HEK293 (cell line): ENCODE data around the gene PHF23.

Experiments used
- CTCF ChIA-PET: fragments of 350-600 bp; formaldehyde crosslinking; extraction: SDS; loops from one replicate; lab custom pipeline; 2021; ENCODE audit warnings: antibody characterized with exemption; lab: Yijun Ruan, JAX
- POLR2A ChIA-PET: fragments of 300-600 bp; formaldehyde crosslinking; extraction: SDS; loops from one replicate; lab custom pipeline; 2020; ENCODE audit warnings: antibody characterized with exemption, inconsistent platforms; lab: Yijun Ruan, JAX
- H3K27ac ChIP-seq: fragments of 200-500 bp; sonication (Bioruptor generic); 2 replicates; pipeline ENCODE4 v1.5.1; 2014; ENCODE audit warnings: low read depth, low read length, control low read depth, inconsistent platforms; ENCODE audit errors: extremely low read depth
- H3K36me3 ChIP-seq, 2 experiments: fragments of 200-500 bp in 1 of 2; sonication (Bioruptor generic) in 1 of 2; 1 replicate in 1 of 2; 2 replicates in 1 of 2; pipeline ENCODE4 v1.5.1; 2014 to 2017; ENCODE audit warnings: inconsistent platforms in 2 of 2, low read length in 2 of 2; ENCODE audit not compliant: control insufficient read depth in 2 of 2, insufficient read depth in 1 of 2
- H3K4me1 ChIP-seq: fragments of 200-500 bp; sonication (Bioruptor generic); 2 replicates; pipeline ENCODE4 v1.5.1; 2014; ENCODE audit warnings: mild to moderate bottlenecking, low read length, inconsistent platforms; ENCODE audit not compliant: control insufficient read depth, insufficient read depth
- H3K4me3 ChIP-seq: 2 replicates; pipeline ENCODE4 v1.5.1; 2011; ENCODE audit warnings: low read depth, mild to moderate bottlenecking, control low read depth, low read length, moderate library complexity
- H3K9me3 ChIP-seq: fragments of 200-500 bp; sonication (Bioruptor generic); 2 replicates; pipeline ENCODE4 v1.5.1; 2014; ENCODE audit warnings: low read depth, low read length, inconsistent platforms; ENCODE audit not compliant: control insufficient read depth, insufficient read depth
- HOXC10 ChIP-seq: sonication (generic); formaldehyde crosslinking; IDR thresholded peaks from 2 replicates; pipeline ENCODE4 v1.8.1; 2023; ENCODE audit warnings: mild to moderate bottlenecking, missing genetic modification reagents
- IKZF3 ChIP-seq: fragments of 450-650 bp; IDR thresholded peaks from 2 replicates; pipeline ENCODE4 v1.5.0; 2018; ENCODE audit warnings: missing biosample characterization, mild to moderate bottlenecking, missing genetic modification characterization, moderate library complexity
- KLF7 ChIP-seq: fragments of 450-650 bp; formaldehyde crosslinking; IDR thresholded peaks from 2 replicates; pipeline ENCODE4 v1.5.1; 2016; ENCODE audit warnings: missing biosample characterization, missing genetic modification characterization, borderline replicate concordance
- PRDM1 ChIP-seq: fragments of 450-650 bp; formaldehyde crosslinking; IDR thresholded peaks from 2 replicates; pipeline ENCODE4; 2016; ENCODE audit warnings: missing biosample characterization, missing genetic modification characterization
- REPIN1 ChIP-seq: fragments of 450-650 bp; formaldehyde crosslinking; IDR thresholded peaks from 2 replicates; pipeline ENCODE4 v1.5.1; 2017; ENCODE audit warnings: missing biosample characterization, missing genetic modification characterization, low read depth
- SP2 ChIP-seq: fragments of 450-650 bp; formaldehyde crosslinking; IDR thresholded peaks from 2 replicates; pipeline ENCODE4 v1.5.1; 2016; ENCODE audit warnings: missing biosample characterization, missing genetic modification characterization
- ZFHX2 ChIP-seq: fragments of 450-650 bp; formaldehyde crosslinking; conservative IDR thresholded peaks from 2 replicates; pipeline ENCODE4 v1.5.1; 2016; ENCODE audit warnings: missing biosample characterization, missing genetic modification characterization
- ZNF2 ChIP-seq: fragments of 450-650 bp; formaldehyde crosslinking; IDR thresholded peaks from 2 replicates; pipeline ENCODE4 v1.5.1; 2016; ENCODE audit warnings: missing biosample characterization, missing genetic modification characterization
- ZNF221 ChIP-seq: fragments of 450-650 bp; formaldehyde crosslinking; IDR thresholded peaks from 2 replicates; pipeline ENCODE4 v1.5.1; 2017; ENCODE audit warnings: missing biosample characterization, missing genetic modification characterization, borderline replicate concordance
- ZNF292 ChIP-seq: fragments of 450-650 bp; formaldehyde crosslinking; IDR thresholded peaks from 2 replicates; pipeline ENCODE4 v1.5.1; 2016; ENCODE audit warnings: low read depth, missing biosample characterization, missing genetic modification characterization, borderline replicate concordance
- ZNF341 ChIP-seq: fragments of 450-650 bp; formaldehyde crosslinking; IDR thresholded peaks from 2 replicates; pipeline ENCODE4; 2016; ENCODE audit warnings: low read depth, missing biosample characterization, missing genetic modification characterization
- ZNF366 ChIP-seq: fragments of 450-650 bp; formaldehyde crosslinking; conservative IDR thresholded peaks from 2 replicates; pipeline ENCODE4 v1.5.1; 2016; ENCODE audit warnings: missing biosample characterization, missing genetic modification characterization
- ZNF404 ChIP-seq: fragments of 450-650 bp; formaldehyde crosslinking; IDR thresholded peaks from 2 replicates; pipeline ENCODE4 v1.5.1; 2017; ENCODE audit warnings: missing biosample characterization, missing genetic modification characterization
- ZNF558 ChIP-seq: fragments of 450-650 bp; formaldehyde crosslinking; IDR thresholded peaks from 2 replicates; pipeline ENCODE4 v1.5.1; 2016; ENCODE audit warnings: missing biosample characterization, missing genetic modification characterization
- ZNF561 ChIP-seq: fragments of 450-650 bp; IDR thresholded peaks from 2 replicates; pipeline ENCODE4 v1.5.1; 2018; ENCODE audit warnings: missing biosample characterization, missing genetic modification characterization, borderline replicate concordance
- ZNF596 ChIP-seq: fragments of 450-650 bp; IDR thresholded peaks from 2 replicates; pipeline ENCODE4 v1.5.0; 2018; ENCODE audit warnings: missing biosample characterization, mild to moderate bottlenecking, missing genetic modification characterization, moderate library complexity
- ZNF629 ChIP-seq: fragments of 450-650 bp; formaldehyde crosslinking; IDR thresholded peaks from 2 replicates; pipeline ENCODE4 v1.5.1; 2017; ENCODE audit warnings: missing biosample characterization, missing genetic modification characterization
- ZNF660 ChIP-seq: fragments of 450-650 bp; IDR thresholded peaks from 2 replicates; pipeline ENCODE4 v1.5.1; 2018; ENCODE audit warnings: missing biosample characterization, mild to moderate bottlenecking, missing genetic modification characterization
- ZNF777 ChIP-seq: fragments of 450-650 bp; formaldehyde crosslinking; IDR thresholded peaks from 2 replicates; pipeline ENCODE4 v1.5.1; 2017; ENCODE audit warnings: missing biosample characterization, missing genetic modification characterization, borderline replicate concordance
- TF ChIP-seq, protein P1 (sequence below): fragments of 450-650 bp; formaldehyde crosslinking; IDR thresholded peaks from 2 replicates; pipeline ENCODE4 v1.5.1; 2016; ENCODE audit warnings: missing biosample characterization, missing genetic modification characterization
- TF ChIP-seq, protein P2 (sequence below): fragments of 450-650 bp; IDR thresholded peaks from 2 replicates; pipeline ENCODE4 v1.5.1; 2018; ENCODE audit warnings: missing biosample characterization, missing genetic modification characterization
- TF ChIP-seq, protein P3 (sequence below): fragments of 450-650 bp; formaldehyde crosslinking; IDR thresholded peaks from 2 replicates; pipeline ENCODE4 v1.5.1; 2016; ENCODE audit warnings: missing biosample characterization, missing genetic modification characterization
- TF ChIP-seq, protein P4 (sequence below): fragments of 450-650 bp; formaldehyde crosslinking; IDR thresholded peaks from 2 replicates; pipeline ENCODE4 v1.5.1; 2016; ENCODE audit warnings: missing biosample characterization, missing genetic modification characterization
- TF ChIP-seq, protein P5 (sequence below): fragments of 450-650 bp; formaldehyde crosslinking; IDR thresholded peaks from 2 replicates; pipeline ENCODE4 v1.5.1; 2016; ENCODE audit warnings: missing biosample characterization, missing genetic modification characterization
- TF ChIP-seq, protein P6 (sequence below): fragments of 450-650 bp; formaldehyde crosslinking; IDR thresholded peaks from 2 replicates; pipeline ENCODE4 v1.5.1; 2017; ENCODE audit warnings: missing biosample characterization, missing genetic modification characterization

PHF23 gene

DNA sequence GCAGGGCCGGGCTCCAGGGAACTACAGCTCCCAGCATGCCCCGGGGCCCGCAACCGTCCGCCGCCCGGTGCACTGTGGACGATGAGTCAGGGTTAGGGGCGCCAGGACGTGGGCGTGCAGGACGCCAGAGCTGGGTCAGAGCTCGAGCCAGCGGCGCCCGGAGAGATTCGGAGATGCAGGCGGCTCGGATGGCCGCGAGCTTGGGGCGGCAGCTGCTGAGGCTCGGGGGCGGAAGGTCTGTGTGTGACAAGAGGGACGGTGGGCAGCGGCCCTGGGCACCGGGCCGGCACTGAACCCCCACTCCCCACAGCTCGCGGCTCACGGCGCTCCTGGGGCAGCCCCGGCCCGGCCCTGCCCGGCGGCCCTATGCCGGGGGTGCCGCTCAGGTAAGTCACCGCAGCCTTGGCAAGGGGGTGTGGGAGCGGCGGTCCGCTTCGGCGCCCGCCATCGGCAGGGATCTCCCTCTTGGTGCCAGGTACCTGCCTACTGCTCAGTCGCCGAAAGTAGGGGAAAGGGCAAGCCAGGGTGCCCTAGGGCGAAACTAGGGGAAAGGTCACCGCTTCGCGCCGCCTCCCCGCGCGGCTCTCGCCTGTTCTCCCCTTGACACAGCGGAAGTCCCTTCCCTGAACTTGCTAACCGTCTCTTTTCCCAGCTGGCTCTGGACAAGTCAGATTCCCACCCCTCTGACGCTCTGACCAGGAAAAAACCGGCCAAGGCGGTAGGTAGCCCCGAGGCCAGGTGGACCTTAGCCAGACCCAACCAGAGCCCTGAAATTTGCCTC lies 19.3 kb downstream of the PHF23 start, which contains the start of the genes ACADVL and DLG4 (continued):
- TF ChIP-seq, protein P1, sequence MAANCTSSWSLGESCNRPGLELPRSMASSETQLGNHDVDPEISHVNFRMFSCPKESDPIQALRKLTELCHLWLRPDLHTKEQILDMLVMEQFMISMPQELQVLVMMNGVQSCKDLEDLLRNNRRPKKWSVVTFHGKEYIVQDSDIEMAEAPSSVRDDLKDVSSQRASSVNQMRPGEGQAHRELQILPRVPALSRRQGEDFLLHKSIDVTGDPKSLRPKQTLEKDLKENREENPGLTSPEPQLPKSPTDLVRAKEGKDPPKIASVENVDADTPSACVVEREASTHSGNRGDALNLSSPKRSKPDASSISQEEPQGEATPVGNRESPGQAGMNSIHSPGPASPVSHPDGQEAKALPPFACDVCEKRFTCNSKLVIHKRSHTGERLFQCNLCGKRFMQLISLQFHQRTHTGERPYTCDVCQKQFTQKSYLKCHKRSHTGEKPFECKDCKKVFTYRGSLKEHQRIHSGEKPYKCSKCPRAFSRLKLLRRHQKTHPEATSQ (tag by site-specific recombination) = peak; percentile 93
- TF ChIP-seq, protein P2, sequence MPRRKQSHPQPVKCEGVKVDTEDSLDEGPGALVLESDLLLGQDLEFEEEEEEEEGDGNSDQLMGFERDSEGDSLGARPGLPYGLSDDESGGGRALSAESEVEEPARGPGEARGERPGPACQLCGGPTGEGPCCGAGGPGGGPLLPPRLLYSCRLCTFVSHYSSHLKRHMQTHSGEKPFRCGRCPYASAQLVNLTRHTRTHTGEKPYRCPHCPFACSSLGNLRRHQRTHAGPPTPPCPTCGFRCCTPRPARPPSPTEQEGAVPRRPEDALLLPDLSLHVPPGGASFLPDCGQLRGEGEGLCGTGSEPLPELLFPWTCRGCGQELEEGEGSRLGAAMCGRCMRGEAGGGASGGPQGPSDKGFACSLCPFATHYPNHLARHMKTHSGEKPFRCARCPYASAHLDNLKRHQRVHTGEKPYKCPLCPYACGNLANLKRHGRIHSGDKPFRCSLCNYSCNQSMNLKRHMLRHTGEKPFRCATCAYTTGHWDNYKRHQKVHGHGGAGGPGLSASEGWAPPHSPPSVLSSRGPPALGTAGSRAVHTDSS (tag by site-specific recombination) = no peak; the same call in 1 of the 2 replicates
- no peak for TF ChIP-seq ZNF221
- no peak for TF ChIP-seq HOXC10
- peak; percentile 54; the same call in 1 of the 2 replicates for TF ChIP-seq ZNF629 (tag by site-specific recombination)
- TF ChIP-seq ZNF561 = peak; percentile 71; the same call in 1 of the 2 replicates
- TF ChIP-seq, protein P3, sequence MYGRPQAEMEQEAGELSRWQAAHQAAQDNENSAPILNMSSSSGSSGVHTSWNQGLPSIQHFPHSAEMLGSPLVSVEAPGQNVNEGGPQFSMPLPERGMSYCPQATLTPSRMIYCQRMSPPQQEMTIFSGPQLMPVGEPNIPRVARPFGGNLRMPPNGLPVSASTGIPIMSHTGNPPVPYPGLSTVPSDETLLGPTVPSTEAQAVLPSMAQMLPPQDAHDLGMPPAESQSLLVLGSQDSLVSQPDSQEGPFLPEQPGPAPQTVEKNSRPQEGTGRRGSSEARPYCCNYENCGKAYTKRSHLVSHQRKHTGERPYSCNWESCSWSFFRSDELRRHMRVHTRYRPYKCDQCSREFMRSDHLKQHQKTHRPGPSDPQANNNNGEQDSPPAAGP (tag by site-specific recombination) = peak; percentile 39; the same call in 1 of the 2 replicates
- TF ChIP-seq, protein P4, sequence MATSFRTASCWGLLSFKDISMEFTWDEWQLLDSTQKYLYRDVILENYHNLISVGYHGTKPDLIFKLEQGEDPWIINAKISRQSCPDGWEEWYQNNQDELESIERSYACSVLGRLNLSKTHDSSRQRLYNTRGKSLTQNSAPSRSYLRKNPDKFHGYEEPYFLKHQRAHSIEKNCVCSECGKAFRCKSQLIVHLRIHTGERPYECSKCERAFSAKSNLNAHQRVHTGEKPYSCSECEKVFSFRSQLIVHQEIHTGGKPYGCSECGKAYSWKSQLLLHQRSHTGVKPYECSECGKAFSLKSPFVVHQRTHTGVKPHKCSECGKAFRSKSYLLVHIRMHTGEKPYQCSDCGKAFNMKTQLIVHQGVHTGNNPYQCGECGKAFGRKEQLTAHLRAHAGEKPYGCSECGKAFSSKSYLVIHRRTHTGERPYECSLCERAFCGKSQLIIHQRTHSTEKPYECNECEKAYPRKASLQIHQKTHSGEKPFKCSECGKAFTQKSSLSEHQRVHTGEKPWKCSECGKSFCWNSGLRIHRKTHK (tag by site-specific recombination) = no peak
- 0 out of 2 replicates have a peak, but pooled peaks have one; percentile 13 for TF ChIP-seq REPIN1 (tag by site-specific recombination)
- TF ChIP-seq ZNF596 = no peak
- TF ChIP-seq KLF7 (tag by site-specific recombination) = 0 out of 2 replicates have a peak, but pooled peaks have one; percentile 20
- 0 out of 2 replicates have a peak, but pooled peaks have one; percentile 33 for TF ChIP-seq ZNF660 (tag by site-specific recombination)

DNA sequence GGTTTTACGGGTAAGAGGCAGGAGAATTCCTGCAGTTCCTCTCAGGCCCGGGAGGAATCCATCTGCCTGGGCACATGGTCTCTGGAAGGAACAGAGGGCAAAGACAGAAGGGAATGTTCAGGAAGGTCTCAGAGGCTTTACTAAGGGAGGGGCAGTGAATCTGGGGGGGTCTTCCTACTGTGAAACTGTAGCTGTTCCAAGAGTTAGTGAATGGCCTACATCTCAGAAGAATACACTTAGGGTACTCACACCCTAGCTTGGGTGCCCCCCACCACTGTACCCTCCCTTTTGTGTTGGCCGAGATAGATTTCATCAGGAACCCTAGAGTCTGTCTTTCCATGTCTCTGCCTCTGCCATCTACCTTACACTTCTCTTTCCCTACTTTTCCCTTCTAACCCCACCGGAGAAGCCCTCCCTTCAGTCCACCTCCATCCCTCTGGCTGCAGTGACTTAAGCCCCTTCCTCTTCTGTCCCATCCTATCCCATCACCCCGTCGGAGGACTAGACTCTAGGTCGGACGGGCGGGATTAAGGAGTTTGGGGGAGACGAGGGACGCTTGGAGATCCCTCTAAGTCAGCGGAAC lies 19.9 kb downstream of the PHF23 start:
- Histone ChIP-seq H3K9me3 (no peaks in the 10 kb centered on the region), H3K4me1 (peaks cover 7% of the 10 kb centered on the region), H3K27ac (peak overlapping the region; percentile 83; the same call in 1 of the 2 replicates), H3K36me3 (peaks cover 12 to 34% of the 10 kb centered on the region in 2 experiments; a peak in 2 of 3 replicates), H3K4me3 (peak overlapping the region; percentile 83)
- CTCF ChIA-PET = interaction anchor here (0.7 to 4.2 kb wide), 8 partner anchors 15 to 174 kb away, joined by 3 to 34 read pairs (median 6); partner anchors contain the start of genes DVL2, GABARAP and PHF23
- POLR2A ChIA-PET = interaction anchor here (0.6 to 9.8 kb wide), 18 partner anchors 13 to 296 kb away, joined by 3 to 284 read pairs (median 6); partner anchors contain the start of genes CTDNEP1, DVL2, ELP5 and GABARAP
- peak; percentile 58; the same call in 1 of the 2 replicates for TF ChIP-seq ZNF366
- TF ChIP-seq IKZF3 = peak; percentile 44; the same call in 1 of the 2 replicates
- 0 out of 2 replicates have a peak, but pooled peaks have one; percentile 47 for TF ChIP-seq ZNF2
- TF ChIP-seq ZNF292 = no peak
- TF ChIP-seq ZNF558 = no peak
- TF ChIP-seq ZNF404 (tag by site-specific recombination) = no peak
- TF ChIP-seq, protein P5, sequence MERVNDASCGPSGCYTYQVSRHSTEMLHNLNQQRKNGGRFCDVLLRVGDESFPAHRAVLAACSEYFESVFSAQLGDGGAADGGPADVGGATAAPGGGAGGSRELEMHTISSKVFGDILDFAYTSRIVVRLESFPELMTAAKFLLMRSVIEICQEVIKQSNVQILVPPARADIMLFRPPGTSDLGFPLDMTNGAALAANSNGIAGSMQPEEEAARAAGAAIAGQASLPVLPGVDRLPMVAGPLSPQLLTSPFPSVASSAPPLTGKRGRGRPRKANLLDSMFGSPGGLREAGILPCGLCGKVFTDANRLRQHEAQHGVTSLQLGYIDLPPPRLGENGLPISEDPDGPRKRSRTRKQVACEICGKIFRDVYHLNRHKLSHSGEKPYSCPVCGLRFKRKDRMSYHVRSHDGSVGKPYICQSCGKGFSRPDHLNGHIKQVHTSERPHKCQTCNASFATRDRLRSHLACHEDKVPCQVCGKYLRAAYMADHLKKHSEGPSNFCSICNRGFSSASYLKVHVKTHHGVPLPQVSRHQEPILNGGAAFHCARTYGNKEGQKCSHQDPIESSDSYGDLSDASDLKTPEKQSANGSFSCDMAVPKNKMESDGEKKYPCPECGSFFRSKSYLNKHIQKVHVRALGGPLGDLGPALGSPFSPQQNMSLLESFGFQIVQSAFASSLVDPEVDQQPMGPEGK (tag by site-specific recombination) = peak; percentile 51
- TF ChIP-seq ZNF341 (tag by site-specific recombination) = peak; percentile 34; the same call in 1 of the 2 replicates
- TF ChIP-seq SP2 (tag by site-specific recombination) = peak; percentile 59
- TF ChIP-seq, protein P6, sequence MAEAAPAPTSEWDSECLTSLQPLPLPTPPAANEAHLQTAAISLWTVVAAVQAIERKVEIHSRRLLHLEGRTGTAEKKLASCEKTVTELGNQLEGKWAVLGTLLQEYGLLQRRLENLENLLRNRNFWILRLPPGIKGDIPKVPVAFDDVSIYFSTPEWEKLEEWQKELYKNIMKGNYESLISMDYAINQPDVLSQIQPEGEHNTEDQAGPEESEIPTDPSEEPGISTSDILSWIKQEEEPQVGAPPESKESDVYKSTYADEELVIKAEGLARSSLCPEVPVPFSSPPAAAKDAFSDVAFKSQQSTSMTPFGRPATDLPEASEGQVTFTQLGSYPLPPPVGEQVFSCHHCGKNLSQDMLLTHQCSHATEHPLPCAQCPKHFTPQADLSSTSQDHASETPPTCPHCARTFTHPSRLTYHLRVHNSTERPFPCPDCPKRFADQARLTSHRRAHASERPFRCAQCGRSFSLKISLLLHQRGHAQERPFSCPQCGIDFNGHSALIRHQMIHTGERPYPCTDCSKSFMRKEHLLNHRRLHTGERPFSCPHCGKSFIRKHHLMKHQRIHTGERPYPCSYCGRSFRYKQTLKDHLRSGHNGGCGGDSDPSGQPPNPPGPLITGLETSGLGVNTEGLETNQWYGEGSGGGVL (tag by site-specific recombination) = peak; percentile 55; the same call in 1 of the 2 replicates
- peak; percentile 66; the same call in 1 of the 2 replicates for TF ChIP-seq ZNF777
- no peak for TF ChIP-seq ZFHX2 (tag by site-specific recombination)
- peak; percentile 62 for TF ChIP-seq PRDM1 (tag by site-specific recombination)
